ENCODE results near the gene TMC1. TPM values are rescaled to one million over a fixed set of nuclear protein-coding genes. Genes with fewer than 3 reads are reported as not detected.

The TMC1 gene
- total RNA-seq, 4 donors from 2014 or later, result 0.12 to 0.56 (median 0.13) TPM; not detected in 1

GRCh38 chr9:72557549-72557948 lies 36.1 kb downstream of the TMC1 start:
- TF ChIP-seq CTCF (IDR thresholded peaks at IDR 0.05), result no peak
- ATAC-seq (ENCODE audit: low FRiP score) (peak; percentile 93), DNase-seq (ENCODE audit: low spot score) (peak; percentile 27)

GRCh38 chr9:72560086-72560485 lies 38.7 kb downstream of the TMC1 start:
- ATAC-seq (ENCODE audit: low FRiP score) (no peak), DNase-seq (ENCODE audit: low spot score) (no peak)
- TF ChIP-seq CTCF (IDR thresholded peaks at IDR 0.05), result no peak

GRCh38 chr9:72563806-72564205 lies 42.4 kb downstream of the TMC1 start:
- no peak for ATAC-seq (ENCODE audit: low FRiP score)
- no peak for TF ChIP-seq CTCF (IDR thresholded peaks at IDR 0.05)
- no peak for DNase-seq (ENCODE audit: low spot score)

- DNase-seq (ENCODE audit: low spot score), result no peak
- TF ChIP-seq CTCF (IDR thresholded peaks at IDR 0.05), result no peak
- ATAC-seq (ENCODE audit: low FRiP score), result no peak
Measured at GRCh38 chr9:72564479-72565281, 43.3 kb downstream of the TMC1 start.

- DNase-seq (ENCODE audit: low spot score), result no peak
- TF ChIP-seq CTCF (IDR thresholded peaks at IDR 0.05), result no peak
- ATAC-seq (ENCODE audit: low FRiP score), result no peak
Measured at GRCh38 chr9:72565535-72565934, 44.1 kb downstream of the TMC1 start.

GRCh38 chr9:72574156-72574810 lies 52.9 kb downstream of the TMC1 start:
- ATAC-seq (ENCODE audit: low FRiP score) (no peak), DNase-seq (ENCODE audit: low spot score) (no peak)
- TF ChIP-seq CTCF (IDR thresholded peaks at IDR 0.05), result no peak

- ATAC-seq (ENCODE audit: low FRiP score) (no peak), DNase-seq (ENCODE audit: low spot score) (no peak)
- no peak for TF ChIP-seq CTCF (IDR thresholded peaks at IDR 0.05)
Measured at GRCh38 chr9:72575666-72576065, 54.3 kb downstream of the TMC1 start.

All from omental fat pad (tissue), 4 donors.